ENCODE data around the gene SYNE3. TPM values are rescaled to one million over a fixed set of nuclear protein-coding genes. Genes with fewer than 3 reads are reported as not detected.

SYNE3 gene
- total and polyA plus RNA-seq, 10 of the 15 experiments (the other 5 are each of a cell fraction or from before 2014, with no cell fraction given), result 1.4 to 44.1 (median 13.4) TPM

DNA sequence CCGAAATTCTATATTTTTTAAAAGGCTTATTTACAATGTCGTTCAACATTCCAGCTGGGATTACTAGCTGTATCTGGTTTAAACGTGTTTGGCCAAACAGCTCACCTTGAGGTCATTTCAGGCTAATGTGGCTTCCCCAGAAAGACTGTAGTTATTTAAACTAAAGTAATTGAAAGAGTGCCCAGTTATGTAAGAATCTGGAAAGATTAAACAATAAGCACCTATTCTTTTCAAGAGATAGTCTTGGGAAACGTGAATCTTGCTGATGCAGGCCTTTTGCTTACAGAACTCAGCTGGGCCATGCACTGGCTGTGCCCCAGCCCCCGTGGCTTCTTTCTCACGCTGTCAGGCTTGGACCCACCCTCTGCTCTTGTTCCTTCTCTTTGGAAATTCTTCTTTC lies 42.8 kb upstream of the SYNE3 start:
- Histone ChIP-seq H3K9ac (ENCODE audit: control insufficient read depth, insufficient read depth, low read length) (no peak overlapping the region), H3K4me1 (ENCODE audit: control insufficient read depth, insufficient read depth, low read length) (peaks cover 6% of the 10 kb centered on the region; the same call in 1 of the 2 replicates), H3K36me3 (ENCODE audit: control insufficient read depth in 2 of 2, insufficient read depth in 2 of 2, low read length in 1 of 2) (no peaks in the 10 kb centered on the region), H2AFZ (ENCODE audit: control insufficient read depth, low read depth, low read length) (no peak overlapping the region), H3K4me2 (ENCODE audit: control insufficient read depth, insufficient read depth) (no peak overlapping the region), H3K4me3 (no peak overlapping the region), H3K9me3 (replicated peaks; ENCODE audit: control insufficient read depth, insufficient read depth, low read length) (no peaks in the 10 kb centered on the region), H3K27ac (ENCODE audit: control insufficient read depth, insufficient read depth) (no peak overlapping the region), H3K27me3 (replicated peaks in 1 of 2; ENCODE audit: control insufficient read depth in 2 of 2, insufficient read depth in 2 of 2, low read length in 1 of 2) (no peaks in the 10 kb centered on the region), H3K79me2 (ENCODE audit: control insufficient read depth, insufficient read depth, low read length) (no peaks in the 10 kb centered on the region), H4K20me1 (ENCODE audit: control insufficient read depth, insufficient read depth) (no peaks in the 10 kb centered on the region)
- CTCF ChIA-PET, result interaction anchor here (0.7 to 11.0 kb wide), 27 partner anchors 9 to 539 kb away, joined by 3 to 217 read pairs (median 4); partner anchors contain the start of gene TCL1B
- POLR2A ChIA-PET, result no interaction called here
- ATAC-seq (no peak), DNase-seq (ENCODE audit: low read depth, low spot score) (no peak), FAIRE-seq (no peak)
- TF ChIP-seq TARDBP (IDR thresholded peaks at IDR 0.05; ENCODE audit: borderline replicate concordance) (no peak), KAT2A (conservative IDR thresholded peaks at IDR 0.05; ENCODE audit: control insufficient read depth, low read depth, low read length) (no peak), NFXL1 (IDR thresholded peaks at IDR 0.05; ENCODE audit: borderline replicate concordance) (no peak)
- RAD21 ChIA-PET (ENCODE audit: unreplicated experiment), result interaction anchor here (0.8 to 4.6 kb wide), 10 partner anchors 12 to 436 kb away, joined by 3 to 35 read pairs (median 4); no protein-coding TSS in a partner anchor
- SMC1A ChIA-PET (ENCODE audit: uncharacterized antibody, unreplicated experiment), result interaction anchor here (0.9 to 6.0 kb wide), 11 partner anchors 12 to 715 kb away, joined by 3 to 68 read pairs (median 6); partner anchors contain the start of gene TCL1B
- no TSS peak for BruUV-seq (replicated peaks)
- intact Hi-C loops (cut with micrococcal nuclease; ENCODE audit: unreplicated experiment) (no loop called here), in situ Hi-C loops (cut with MboI) (loop anchor here (5.0 kb wide), 1 partner anchor 213 kb away; no protein-coding TSS in a partner anchor)
- WGBS (ENCODE audit: insufficient coverage, insufficient replicate concordance, low lambda C conversion rate, missing lambda C conversion rate), result 41% methylated on average over 6 of the region's 6 CpGs

DNA sequence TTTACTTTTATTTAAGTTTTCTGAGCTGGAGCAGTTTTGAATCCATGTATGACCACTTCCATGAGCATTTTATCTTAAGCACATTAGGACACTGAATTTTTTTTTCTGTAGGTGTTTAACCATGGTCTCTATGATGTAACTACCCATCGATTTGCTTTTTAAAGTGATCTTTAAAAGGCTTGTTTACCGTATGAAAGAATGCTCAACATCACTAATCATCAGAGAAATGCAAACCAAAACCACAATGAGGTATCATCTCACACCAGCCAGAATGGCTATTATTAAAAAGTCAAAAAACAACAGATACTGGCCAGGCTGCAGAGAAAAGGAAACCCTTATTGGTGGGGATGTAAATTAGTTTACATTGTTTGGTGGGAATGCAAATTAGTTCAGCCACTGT lies 41.4 kb upstream of the SYNE3 start:
- in situ Hi-C loops (cut with MboI), result loop anchor here (5.0 kb wide), 1 partner anchor 214 kb away; no protein-coding TSS in a partner anchor
- intact Hi-C loops (cut with micrococcal nuclease; ENCODE audit: unreplicated experiment), result no loop called here
- SMC1A ChIA-PET (ENCODE audit: uncharacterized antibody, unreplicated experiment), result interaction anchor here (0.6 to 1.7 kb wide), 3 partner anchors 26 to 217 kb away, joined by 3 to 4 read pairs (median 3); no protein-coding TSS in a partner anchor

More for the DNA sequence above, 41.4 kb upstream of the SYNE3 start:
- 2% methylated on average over 2 of the region's 2 CpGs for WGBS (ENCODE audit: insufficient coverage, insufficient replicate concordance, low lambda C conversion rate, missing lambda C conversion rate)
- DNase-seq (ENCODE audit: low read depth, low spot score) (no peak), ATAC-seq (peak; percentile 49), FAIRE-seq (no peak)
- POLR2A ChIA-PET, result interaction anchor here (0.6 kb wide), 1 partner anchor 101 kb away, joined by 3 read pairs; no protein-coding TSS in a partner anchor
- H2AFZ ChIP-seq (ENCODE audit: control insufficient read depth, low read depth, low read length), result no peak overlapping the region
- TF ChIP-seq ATF7 (IDR thresholded peaks at IDR 0.05; ENCODE audit: low read depth), result peak; percentile 66
- TF ChIP-seq, protein P1, sequence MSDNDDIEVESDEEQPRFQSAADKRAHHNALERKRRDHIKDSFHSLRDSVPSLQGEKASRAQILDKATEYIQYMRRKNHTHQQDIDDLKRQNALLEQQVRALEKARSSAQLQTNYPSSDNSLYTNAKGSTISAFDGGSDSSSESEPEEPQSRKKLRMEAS (IDR thresholded peaks at IDR 0.05; ENCODE audit: low read depth, low read length), result no peak
- peak; percentile 58 for TF ChIP-seq CREB1 (IDR thresholded peaks at IDR 0.05; ENCODE audit: low read depth)
- peak; percentile 62 for TF ChIP-seq RUNX3 (IDR thresholded peaks at IDR 0.05; ENCODE audit: low read length)
- peak; percentile 42; the same call in 1 of the 3 replicates for TF ChIP-seq POU2F2 (IDR thresholded peaks at IDR 0.05; ENCODE audit: borderline replicate concordance, low read depth, low read length)
- 0 out of 2 replicates have a peak, but pooled peaks have one; percentile 17 for TF ChIP-seq NFYB (IDR thresholded peaks at IDR 0.05; ENCODE audit: insufficient read depth, low read depth, low read length)
- no peaks in the 10 kb centered on the region for H3K9me3 ChIP-seq (replicated peaks; ENCODE audit: control insufficient read depth, insufficient read depth, low read length)
- H3K27me3 ChIP-seq (replicated peaks in 1 of 2; ENCODE audit: control insufficient read depth in 2 of 2, insufficient read depth in 2 of 2, low read length in 1 of 2), result no peaks in the 10 kb centered on the region
- H3K36me3 ChIP-seq (ENCODE audit: control insufficient read depth in 2 of 2, insufficient read depth in 2 of 2, low read length in 1 of 2), result no peaks in the 10 kb centered on the region
- H3K4me1 ChIP-seq (ENCODE audit: control insufficient read depth, insufficient read depth, low read length), result peaks cover 6% of the 10 kb centered on the region; the same call in 1 of the 2 replicates
- no peak overlapping the region for H3K27ac ChIP-seq (ENCODE audit: control insufficient read depth, insufficient read depth)
- CTCF ChIA-PET, result interaction anchor here (0.6 to 2.9 kb wide), 5 partner anchors 30 to 440 kb away, joined by 3 to 12 read pairs (median 4); no protein-coding TSS in a partner anchor
- RAD21 ChIA-PET (ENCODE audit: unreplicated experiment), result interaction anchor here (1.1 to 1.5 kb wide), 4 partner anchors 23 to 216 kb away, joined by 3 read pairs; partner anchors contain the start of gene GLRX5
- no peaks in the 10 kb centered on the region for H4K20me1 ChIP-seq (ENCODE audit: control insufficient read depth, insufficient read depth)
- no peak overlapping the region for H3K4me3 ChIP-seq
- H3K9ac ChIP-seq (ENCODE audit: control insufficient read depth, insufficient read depth, low read length), result no peak overlapping the region
- BruUV-seq (replicated peaks), result no TSS peak
- no peak overlapping the region for H3K4me2 ChIP-seq (ENCODE audit: control insufficient read depth, insufficient read depth)
- no peaks in the 10 kb centered on the region for H3K79me2 ChIP-seq (ENCODE audit: control insufficient read depth, insufficient read depth, low read length)

Data from GM12878 (cell line).